Suppressor macrophage treated with lipopolysaccharide for 4 hours (primary cell): ENCODE results near the gene SLC2A10.
A peak's percentile ranks its signal among the peaks of the same experiment; 100 is the strongest.

Experiments
- DNase-seq: peaks from one replicate; pipeline ENCODE4 v3.0.0-alpha.2; 2020

SLC2A10 gene

DNA sequence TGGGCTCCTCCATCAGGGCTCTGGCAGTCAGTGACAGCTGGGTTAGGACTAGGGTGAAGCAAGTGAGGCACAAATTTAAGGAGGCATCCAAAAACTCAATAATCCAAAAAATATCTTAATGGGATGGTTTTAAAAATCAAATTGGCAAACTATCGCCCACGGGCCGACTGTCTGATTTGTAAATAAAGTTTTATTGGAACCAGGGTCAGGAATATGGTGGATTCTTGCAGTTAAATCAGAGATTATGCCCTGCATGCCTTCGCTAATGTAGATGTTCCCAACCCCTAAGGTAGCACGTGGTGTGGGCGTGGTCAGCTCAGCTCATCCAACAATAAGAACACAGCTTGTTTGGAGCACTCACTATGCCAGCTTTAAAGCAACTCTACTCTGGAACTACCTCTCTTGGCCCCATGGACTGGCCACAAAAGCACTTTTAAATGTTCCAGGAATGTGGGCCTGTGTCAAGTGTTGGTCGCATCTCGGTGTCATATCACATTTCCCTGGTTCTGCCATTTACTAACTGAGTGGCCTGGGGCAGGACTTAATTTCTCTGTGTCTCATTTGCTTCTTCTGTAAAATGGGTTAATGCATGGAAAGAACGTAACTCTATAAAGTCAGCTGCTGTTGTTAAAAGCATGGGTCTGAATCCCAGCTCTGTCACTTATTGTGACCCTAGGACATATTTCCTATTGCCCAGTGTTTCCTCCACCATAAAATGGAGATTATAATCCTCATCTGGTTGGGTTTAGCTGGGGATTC, 27.2 kb upstream of the SLC2A10 start:
- DNase-seq = no peak

GRCh38 chr20:46683011-46683667, 26.3 kb upstream of the SLC2A10 start:
- DNase-seq = no peak

GRCh38 chr20:46683668-46683938, 25.8 kb upstream of the SLC2A10 start:
- peak; percentile 12 for DNase-seq

- DNase-seq = no peak
These were observed 25.3 kb upstream of the SLC2A10 start for GRCh38 chr20:46683939-46684750.

GRCh38 chr20:46688151-46689081, 21.0 kb upstream of the SLC2A10 start:
- DNase-seq = peak; percentile 20

- peak; percentile 100 for DNase-seq
These were observed 20.2 kb upstream of the SLC2A10 start, which contains the start of gene TP53RK for GRCh38 chr20:46689082-46689753. Gene TP53RK (minus strand): TSS chr20:46689444. CDS start chr20:46689414, 30 bp downstream.

- no peak for DNase-seq
These were observed 19.7 kb upstream of the SLC2A10 start for GRCh38 chr20:46689754-46690085.

GRCh38 chr20:46690219-46691106, 19.0 kb upstream of the SLC2A10 start:
- DNase-seq = peak; percentile 27

- no peak for DNase-seq
These were observed 18.3 kb upstream of the SLC2A10 start for GRCh38 chr20:46691196-46691595.

DNA sequence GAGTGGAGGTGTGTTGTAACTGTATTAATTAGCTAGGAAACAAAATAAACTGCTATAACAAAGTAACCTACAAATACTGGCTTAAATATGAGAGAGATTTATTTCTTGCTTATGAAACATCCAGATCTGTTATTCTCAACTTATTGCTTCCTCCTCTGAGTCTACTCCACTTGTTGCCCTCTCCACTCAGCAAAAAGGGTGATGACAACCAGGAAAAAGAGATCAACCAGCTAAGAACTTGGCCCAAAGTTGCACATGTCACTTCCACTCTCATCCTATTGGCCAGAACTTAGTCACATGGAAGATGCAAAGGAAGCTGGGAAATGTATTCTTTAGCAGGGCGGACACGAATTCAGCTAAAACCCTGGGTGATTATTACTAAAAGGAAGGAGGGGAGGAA, 15.0 kb upstream of the SLC2A10 start:
- DNase-seq = peak; percentile 56

DNA sequence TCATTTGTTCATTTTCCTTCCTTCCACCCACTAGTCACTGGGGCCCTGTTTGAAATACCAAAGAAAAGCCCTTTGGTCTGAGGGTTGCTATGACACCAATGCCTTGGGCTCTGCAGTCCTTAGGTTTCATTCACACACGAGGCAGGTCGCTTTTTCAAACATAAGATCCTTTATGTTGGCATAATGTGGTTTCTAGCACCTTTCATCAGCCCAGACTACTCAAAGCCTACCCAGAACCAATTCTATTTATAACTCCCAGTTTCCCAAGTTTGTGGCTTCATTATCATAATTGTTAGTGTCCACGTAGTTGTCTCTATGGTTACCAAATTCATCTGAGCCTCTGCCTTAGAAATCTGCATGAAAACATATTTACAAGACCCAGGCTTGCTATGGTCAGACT, 13.6 kb upstream of the SLC2A10 start:
- DNase-seq = no peak

GRCh38 chr20:46696791-46697279, 12.6 kb upstream of the SLC2A10 start:
- no peak for DNase-seq

- no peak for DNase-seq
These were observed 10.7 kb upstream of the SLC2A10 start for GRCh38 chr20:46698788-46699187.

- peak; percentile 40 for DNase-seq
These were observed 9.6 kb upstream of the SLC2A10 start for GRCh38 chr20:46699651-46700359.

- no peak for DNase-seq
These were observed 9.0 kb upstream of the SLC2A10 start for GRCh38 chr20:46700481-46700880.

- DNase-seq = no peak
These were observed 8.4 kb upstream of the SLC2A10 start for GRCh38 chr20:46701057-46701456.

DNA sequence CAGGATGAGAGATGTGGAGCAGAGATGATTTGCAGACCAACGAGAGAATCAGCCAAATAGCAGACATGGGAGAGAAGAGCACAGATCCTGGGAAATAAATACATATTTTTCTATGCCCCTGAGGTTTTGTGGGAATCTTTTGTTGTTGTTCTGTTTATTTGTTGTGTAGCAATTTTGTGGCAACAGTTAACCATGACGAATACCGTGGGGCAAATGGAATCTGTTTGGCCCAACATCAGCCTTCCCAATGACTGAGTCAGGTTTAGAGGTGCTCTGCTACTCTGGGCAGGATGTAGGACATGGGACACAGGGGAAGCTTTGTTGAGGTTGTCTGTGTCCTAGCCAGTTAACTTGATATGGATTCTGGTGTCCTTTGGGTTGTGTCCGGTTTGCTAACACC, 7.9 kb upstream of the SLC2A10 start:
- DNase-seq = no peak

DNA sequence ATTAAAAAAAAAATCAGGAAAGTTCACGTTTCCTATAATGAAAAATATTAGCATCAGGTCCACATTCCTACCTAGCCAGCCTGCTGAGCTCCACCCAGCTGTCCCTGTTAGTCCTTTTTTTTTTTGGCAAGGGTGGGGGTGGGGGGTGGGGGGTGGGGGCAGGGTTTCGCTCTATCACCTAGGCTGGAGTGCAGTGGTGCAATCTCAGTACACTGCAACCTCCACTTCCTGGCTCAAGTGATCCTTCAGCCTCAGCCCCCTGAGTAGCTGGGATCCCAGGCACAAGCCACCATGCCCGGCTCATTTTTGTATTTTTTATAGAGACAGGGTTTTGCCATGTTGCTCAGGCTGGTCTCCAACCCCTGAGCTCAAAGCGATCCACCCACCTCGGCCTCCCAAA, 7.5 kb upstream of the SLC2A10 start:
- DNase-seq = no peak

DNA sequence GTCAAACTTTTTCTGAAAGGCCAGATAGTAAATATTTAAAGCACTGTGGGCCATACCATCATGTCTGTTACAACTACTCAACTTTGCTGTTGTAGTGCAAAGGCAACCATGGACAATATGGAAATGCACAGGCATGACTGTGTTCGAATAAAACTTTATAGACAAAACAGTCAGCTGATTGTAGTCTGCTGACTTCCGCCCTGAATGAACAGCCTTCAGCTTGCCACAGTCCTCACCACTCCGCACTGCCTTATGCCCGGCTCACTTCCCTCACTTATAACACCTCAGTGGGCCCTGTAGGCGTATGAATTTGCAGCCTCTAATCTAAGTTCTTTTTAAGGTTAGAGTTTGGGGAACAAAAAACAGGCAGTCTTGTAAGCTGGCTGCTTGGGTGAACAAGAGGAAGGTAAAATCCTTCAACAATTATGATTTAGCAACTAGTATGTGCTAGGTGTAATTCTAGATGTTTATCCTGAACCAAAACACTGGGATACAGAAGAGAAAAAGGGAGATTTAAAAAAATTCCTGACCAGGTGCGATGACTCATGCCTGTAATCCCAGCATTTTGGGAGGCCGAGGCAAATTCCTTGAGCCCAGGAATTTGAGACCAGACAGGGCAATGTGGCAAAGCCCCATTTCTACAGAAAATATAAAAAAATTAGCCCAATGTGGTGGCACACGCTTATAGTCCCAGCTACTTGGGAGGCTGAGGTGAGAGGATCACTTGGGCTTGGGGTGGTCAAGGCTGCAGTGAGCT, 6.8 kb upstream of the SLC2A10 start:
- no peak for DNase-seq

- no peak for DNase-seq
These were observed 6.0 kb upstream of the SLC2A10 start for GRCh38 chr20:46703435-46703834.
